ENCODE data around the gene GSDME. TPM values are rescaled to one million over a fixed set of nuclear protein-coding genes. Genes with fewer than 3 reads are reported as not detected.

The GSDME gene
- total RNA-seq, 1 donor from 2014 or later = 63.7 TPM

- FAIRE-seq (no peak), DNase-seq (ENCODE audit: low read depth) (no peak)
- Histone ChIP-seq H3K27me3 (ENCODE audit: control insufficient read depth, insufficient read depth, low read length) (no peaks in the 10 kb centered on the region), H3K4me3 (ENCODE audit: low read depth, low read length) (no peak overlapping the region), H3K36me3 (ENCODE audit: control insufficient read depth, insufficient read depth, low read length) (peaks cover 21% of the 10 kb centered on the region)
- no peak for TF ChIP-seq CTCF (IDR thresholded peaks at IDR 0.05; ENCODE audit: insufficient read depth, low read length, severe bottlenecking)
Measured at GRCh38 chr7:24713039-24713793, 44.0 kb downstream of the GSDME start.

- DNase-seq (ENCODE audit: low read depth) (no peak), FAIRE-seq (no peak)
- no peaks in the 10 kb centered on the region for H3K27me3 ChIP-seq (ENCODE audit: control insufficient read depth, insufficient read depth, low read length)
- H3K4me3 ChIP-seq (ENCODE audit: low read depth, low read length) = no peak overlapping the region
- peaks cover 21% of the 10 kb centered on the region for H3K36me3 ChIP-seq (ENCODE audit: control insufficient read depth, insufficient read depth, low read length)
- TF ChIP-seq CTCF (IDR thresholded peaks at IDR 0.05; ENCODE audit: insufficient read depth, low read length, severe bottlenecking) = no peak
Measured at GRCh38 chr7:24709585-24710360, 47.5 kb downstream of the GSDME start.

DNA sequence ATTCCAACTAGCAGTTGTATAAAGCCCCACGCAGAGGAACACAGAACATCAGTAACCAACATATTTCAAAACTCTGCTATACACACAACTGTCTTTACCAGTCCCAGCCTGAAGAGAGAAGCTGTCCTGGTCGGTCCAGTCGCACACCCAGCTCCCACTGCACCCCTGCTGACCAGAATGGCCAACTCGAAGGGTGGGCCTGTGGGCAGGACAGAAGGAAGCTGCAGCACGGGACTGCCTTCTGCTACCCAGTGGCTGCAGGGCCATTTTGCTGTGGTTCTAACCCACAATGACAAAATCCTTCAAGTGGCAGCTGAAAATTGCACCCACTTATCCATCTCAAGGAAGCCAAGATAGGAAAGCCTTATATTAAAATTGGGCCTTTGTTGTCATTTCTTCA is 48.2 kb downstream of the GSDME start:
- Histone ChIP-seq H3K4me3 (ENCODE audit: low read depth, low read length) (no peak overlapping the region), H3K27me3 (ENCODE audit: control insufficient read depth, insufficient read depth, low read length) (no peaks in the 10 kb centered on the region), H3K36me3 (ENCODE audit: control insufficient read depth, insufficient read depth, low read length) (peaks cover 21% of the 10 kb centered on the region)
- TF ChIP-seq CTCF (IDR thresholded peaks at IDR 0.05; ENCODE audit: insufficient read depth, low read length, severe bottlenecking) = no peak
- no peak for DNase-seq (ENCODE audit: low read depth)
- no peak for FAIRE-seq

DNA sequence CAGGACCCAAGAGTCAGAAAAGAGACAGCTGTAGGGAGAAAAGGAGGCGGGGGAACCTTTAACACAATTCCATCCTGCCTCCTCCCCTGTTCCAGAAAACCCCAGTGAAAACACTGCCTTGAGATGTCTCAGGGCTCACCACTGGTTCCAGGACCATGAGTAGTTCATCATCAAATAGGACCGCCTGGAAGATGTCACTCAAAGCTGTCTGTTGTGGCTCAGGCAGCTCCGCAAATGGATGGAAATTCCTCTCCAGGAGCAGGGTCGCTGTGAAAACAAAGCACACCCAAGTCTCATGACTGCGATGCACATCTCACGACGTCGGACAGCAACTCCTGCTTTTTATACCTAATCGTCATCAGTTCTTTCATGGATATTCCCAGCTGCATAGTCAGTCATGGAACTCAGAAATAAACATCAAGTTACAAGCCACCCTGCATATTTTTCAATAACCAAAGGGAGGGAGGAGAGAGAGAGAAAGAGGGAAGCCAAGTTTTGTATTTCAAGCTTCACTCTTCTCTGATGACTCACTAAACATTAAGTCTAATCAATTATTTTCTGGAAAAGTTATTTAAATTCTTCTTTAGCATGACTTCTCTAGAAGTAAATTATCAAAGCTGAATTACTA is 49.2 kb downstream of the GSDME start:
- no peak for TF ChIP-seq CTCF (IDR thresholded peaks at IDR 0.05; ENCODE audit: insufficient read depth, low read length, severe bottlenecking)
- no peak for DNase-seq (ENCODE audit: low read depth)
- FAIRE-seq = no peak
- Histone ChIP-seq H3K36me3 (ENCODE audit: control insufficient read depth, insufficient read depth, low read length) (peaks cover 19% of the 10 kb centered on the region), H3K4me3 (ENCODE audit: low read depth, low read length) (no peak overlapping the region), H3K27me3 (ENCODE audit: control insufficient read depth, insufficient read depth, low read length) (no peaks in the 10 kb centered on the region)

DNA sequence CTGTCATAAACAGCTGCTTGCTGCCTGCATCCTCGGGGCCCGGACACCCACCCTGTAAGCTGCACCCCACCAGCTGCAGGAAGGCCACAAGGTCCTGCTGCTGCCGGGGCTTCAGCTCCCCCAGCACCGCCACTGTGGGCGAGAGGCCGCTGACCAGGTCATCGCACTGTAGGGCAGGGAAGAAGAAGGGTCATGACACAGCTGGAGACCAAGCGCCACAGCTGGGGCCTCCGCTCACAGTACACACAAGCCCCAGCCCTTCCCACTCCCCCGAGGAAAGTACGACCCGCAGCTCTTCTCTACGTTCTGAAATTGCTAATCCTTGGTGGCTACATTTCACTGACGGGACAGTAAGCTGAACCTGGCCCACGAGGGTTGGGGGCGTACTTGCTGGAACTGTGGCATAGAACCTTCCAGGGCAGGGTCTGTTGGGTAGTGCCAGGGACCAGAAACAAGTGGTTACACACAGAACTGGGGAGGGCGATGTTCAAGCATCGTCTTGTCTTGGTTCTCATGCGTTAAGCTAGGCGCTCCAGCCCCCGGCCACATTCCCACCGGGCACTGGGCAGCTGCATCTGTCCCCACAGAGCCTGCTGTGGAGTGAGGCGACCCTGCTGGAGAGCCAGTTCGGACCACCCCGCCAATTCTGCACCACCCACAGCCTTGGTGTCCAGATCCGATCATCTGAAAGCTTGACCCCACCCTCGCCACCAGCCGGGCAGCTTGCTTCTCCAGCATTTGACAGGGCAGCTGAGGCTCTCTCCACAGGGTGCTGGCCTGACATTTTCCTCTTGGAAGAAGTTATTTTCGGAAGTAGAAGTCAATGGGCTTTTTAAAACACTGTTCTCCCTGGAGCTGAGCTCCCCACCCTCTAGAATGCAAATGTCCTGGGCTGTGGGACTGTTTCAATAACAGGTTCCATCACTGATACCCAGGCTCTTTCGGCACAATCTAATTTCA is 50.8 kb downstream of the GSDME start:
- DNase-seq (ENCODE audit: low read depth) (no peak), FAIRE-seq (no peak)
- no peak for TF ChIP-seq CTCF (IDR thresholded peaks at IDR 0.05; ENCODE audit: insufficient read depth, low read length, severe bottlenecking)
- H3K36me3 ChIP-seq (ENCODE audit: control insufficient read depth, insufficient read depth, low read length) = peaks cover 18% of the 10 kb centered on the region
- no peaks in the 10 kb centered on the region for H3K27me3 ChIP-seq (ENCODE audit: control insufficient read depth, insufficient read depth, low read length)
- no peak overlapping the region for H3K4me3 ChIP-seq (ENCODE audit: low read depth, low read length)

Data from bronchial epithelial cell (primary cell).